ENCODE data around the gene S100A10. TPM values are rescaled to one million over a fixed set of nuclear protein-coding genes. Genes with fewer than 3 reads are reported as not detected.

Gene S100A10
- total and polyA plus RNA-seq, 2 of the 4 experiments (the other 2 are of a cell fraction), result 86.0 to 277 TPM

DNA sequence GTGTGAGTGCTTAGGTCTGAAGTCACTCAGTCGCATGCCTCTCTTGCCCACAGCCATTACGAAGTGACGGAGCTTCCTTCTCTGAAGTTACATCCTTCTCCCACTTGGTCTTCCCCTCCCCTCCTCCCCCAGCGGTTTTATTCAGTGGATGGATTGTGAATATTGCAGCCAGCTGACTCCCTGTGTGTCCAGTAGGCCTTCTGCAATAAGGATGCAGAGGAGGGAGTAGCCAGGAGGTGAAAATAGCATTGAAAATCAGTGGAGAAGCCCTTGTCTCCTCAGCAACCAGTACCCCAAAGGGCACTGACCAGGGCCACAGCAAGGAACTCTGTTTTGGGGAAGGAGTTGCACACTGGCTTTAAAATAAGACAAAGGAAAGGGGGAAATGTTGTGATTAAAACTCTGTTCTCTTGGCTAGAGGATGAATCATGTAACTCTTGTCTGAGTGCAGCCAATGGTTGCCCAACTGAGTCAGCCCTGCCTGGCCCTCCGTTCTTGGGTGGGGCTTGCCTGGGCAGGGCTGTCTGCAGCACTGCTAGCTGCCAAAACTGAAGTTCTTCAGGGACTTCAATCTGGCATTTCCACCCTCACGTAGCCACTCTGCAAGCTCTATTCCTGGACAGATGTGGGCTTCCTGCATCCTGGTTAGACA is 4.3 kb downstream of the S100A10 start (continued):
- TF ChIP-seq NFE2L2 (IDR thresholded peaks at IDR 0.05; ENCODE audit: low read depth, low read length) (no peak), RAD21 (IDR thresholded peaks at IDR 0.05; ENCODE audit: low read length) (no peak)

DNA sequence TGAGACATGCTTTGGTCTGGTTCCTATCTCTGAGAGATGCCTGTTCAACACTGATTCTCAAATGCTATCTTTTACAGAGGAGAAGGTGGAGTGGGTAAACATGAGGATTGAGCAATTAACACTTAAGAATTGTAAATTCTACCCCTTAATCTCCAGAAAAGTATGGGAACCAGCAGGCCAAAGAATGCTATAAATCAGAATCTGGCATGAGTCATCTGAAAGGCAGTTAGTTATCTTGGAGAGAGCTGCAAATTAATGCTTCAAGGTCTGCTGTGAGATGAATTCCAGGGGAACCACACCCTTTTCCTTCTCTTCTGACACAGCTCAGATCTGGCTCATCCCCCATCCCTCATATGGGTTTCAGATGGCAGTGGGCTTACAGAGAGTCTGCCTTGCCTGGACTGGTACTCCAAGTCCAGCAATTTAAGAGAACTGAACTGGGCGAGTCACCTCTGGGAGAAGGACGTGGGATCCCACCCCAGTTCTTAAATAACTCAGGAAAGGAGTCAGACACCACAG is 5.2 kb downstream of the S100A10 start:
- Histone ChIP-seq H3K9me1 (ENCODE audit: insufficient read depth, low read length) (peaks cover 14% of the 10 kb centered on the region), H2AK5ac (ENCODE audit: low read depth, low read length) (peak overlapping the region; percentile 57), H2BK20ac (ENCODE audit: low read depth, low read length) (peak overlapping the region; percentile 20), H3K4me1 (ENCODE audit: control insufficient read depth, insufficient read depth, low read length) (peaks cover 21% of the 10 kb centered on the region), H4K8ac (ENCODE audit: low read depth in 2 of 2, low read length in 2 of 2) (peak overlapping the region; percentile 22 to 88; a peak in 3 of 4 replicates), H3K4me2 (ENCODE audit: low read depth, low read length) (peak overlapping the region; percentile 66), H3K79me1 (ENCODE audit: low read depth in 1 of 2, low read length in 2 of 2) (peaks cover 30 to 81% of the 10 kb centered on the region in 2 experiments), H3K36me3 (ENCODE audit: control insufficient read depth, insufficient read depth, low read length) (peaks cover 19% of the 10 kb centered on the region), H3K23ac (ENCODE audit: low read depth, low read length) (peak overlapping the region; percentile 88), H2AFZ (replicated peaks; ENCODE audit: low read length, poor library complexity) (no peak overlapping the region), H3K4me3 (ENCODE audit: insufficient read depth, low read depth, low read length) (no peak overlapping the region), H2AK9ac (replicated peaks; ENCODE audit: low read depth, low read length, poor library complexity) (peak overlapping the region; percentile 94), H4K91ac (ENCODE audit: insufficient read depth, low read depth, low read length) (peak overlapping the region; percentile 90), H3K9me3 (ENCODE audit: control insufficient read depth, insufficient read depth, low read length) (no peaks in the 10 kb centered on the region), H3K4ac (ENCODE audit: low read depth, low read length) (peak overlapping the region; percentile 87), H3K27ac (ENCODE audit: insufficient read depth, low read length) (peak overlapping the region; percentile 56), H2BK5ac (ENCODE audit: low read depth, low read length, poor library complexity, severe bottlenecking) (peak overlapping the region; percentile 85), H3K27me3 (ENCODE audit: control insufficient read depth, insufficient read depth, low read length) (no peaks in the 10 kb centered on the region), H4K20me1 (ENCODE audit: insufficient read depth, low read length) (peaks cover 64% of the 10 kb centered on the region), H3K9ac (ENCODE audit: low read depth, low read length) (no peak overlapping the region; the same call in 1 of the 2 replicates), H2BK120ac (ENCODE audit: low read depth, low read length) (peak overlapping the region; percentile 79), H3K56ac (ENCODE audit: extremely low read depth, insufficient read depth, low read length) (peak overlapping the region; percentile 78; the same call in 1 of the 2 replicates), H2BK15ac (ENCODE audit: low read depth, low read length) (peak overlapping the region; percentile 39; the same call in 2 of the 3 replicates), H3K14ac (replicated peaks; ENCODE audit: low read depth, low read length) (peak overlapping the region; percentile 66; the same call in 1 of the 2 replicates), H3K18ac (ENCODE audit: low read depth, low read length) (peak overlapping the region; percentile 5; the same call in 1 of the 2 replicates), H4K5ac (ENCODE audit: low read depth, low read length) (0 out of 2 replicates have a peak overlapping the region, but pooled peaks have one; percentile 21)
- CTCF ChIA-PET, result interaction anchor here (1.3 to 2.9 kb wide), 3 partner anchors 13 to 20 kb away, joined by 5 to 12 read pairs (median 9); no protein-coding TSS in a partner anchor
- DNase-seq (peak; percentile 74), ATAC-seq (ENCODE audit: low read depth) (peak; percentile 20)
- no peak for TF ChIP-seq RCOR1 (IDR thresholded peaks at IDR 0.05; ENCODE audit: insufficient replicate concordance, low read length)
- peak; percentile 53; the same call in 1 of the 2 replicates for TF ChIP-seq FOS (IDR thresholded peaks at IDR 0.05; ENCODE audit: low read depth, low read length)
- peak; percentile 3; the same call in 1 of the 2 replicates for TF ChIP-seq BHLHE40 (IDR thresholded peaks at IDR 0.05; ENCODE audit: low read depth, low read length)
- peak; percentile 60 for TF ChIP-seq CEBPB (IDR thresholded peaks at IDR 0.05; ENCODE audit: low read depth, low read length)
- in situ Hi-C loops (cut with MboI; ENCODE audit: low sequenced_read_pairs) (loop anchor here (25.0 kb wide), 1 partner anchor 676 kb away; no protein-coding TSS in a partner anchor), dilution Hi-C loops (cut with HindIII; ENCODE audit: low sequenced_read_pairs, unreplicated experiment) (no loop called here), intact Hi-C loops (cut with micrococcal nuclease) (no loop called here)
- no TSS peak for BruUV-seq (replicated peaks)
- POLR2A ChIA-PET (ENCODE audit: unreplicated experiment), result interaction anchor here (1.3 kb wide), 1 partner anchor 11 kb away, joined by 4 read pairs; no protein-coding TSS in a partner anchor
- no CpG with 5 or more reads among the region's 2 CpGs for WGBS, 2 experiments (ENCODE audit: extremely low coverage in 2 of 2, insufficient read length in 1 of 2)

All from IMR-90 (cell line).